Epidermal melanocyte (primary cell): Measurements from ENCODE around the gene SF3B4.
"Not testable (repeated sequence)": the region's sequence is repeated elsewhere in the genome, so short reads cannot be mapped to it uniquely, and the experiment has no call there.

Experiments used
- DNase-seq: peaks from one replicate; pipeline ENCODE4 v3.0.0; 2011; ENCODE audit warnings: low spot score; ENCODE audit not compliant: insufficient read length

The SF3B4 gene, protein sequence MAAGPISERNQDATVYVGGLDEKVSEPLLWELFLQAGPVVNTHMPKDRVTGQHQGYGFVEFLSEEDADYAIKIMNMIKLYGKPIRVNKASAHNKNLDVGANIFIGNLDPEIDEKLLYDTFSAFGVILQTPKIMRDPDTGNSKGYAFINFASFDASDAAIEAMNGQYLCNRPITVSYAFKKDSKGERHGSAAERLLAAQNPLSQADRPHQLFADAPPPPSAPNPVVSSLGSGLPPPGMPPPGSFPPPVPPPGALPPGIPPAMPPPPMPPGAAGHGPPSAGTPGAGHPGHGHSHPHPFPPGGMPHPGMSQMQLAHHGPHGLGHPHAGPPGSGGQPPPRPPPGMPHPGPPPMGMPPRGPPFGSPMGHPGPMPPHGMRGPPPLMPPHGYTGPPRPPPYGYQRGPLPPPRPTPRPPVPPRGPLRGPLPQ

GRCh38 chr1:149927563-149928400, at the start of gene SF3B4:
Gene SF3B4, minus strand, starts transcription at chr1:149927803. Its CDS starts 44 bp downstream, at chr1:149927759.
- peak; percentile 79 for DNase-seq

DNA sequence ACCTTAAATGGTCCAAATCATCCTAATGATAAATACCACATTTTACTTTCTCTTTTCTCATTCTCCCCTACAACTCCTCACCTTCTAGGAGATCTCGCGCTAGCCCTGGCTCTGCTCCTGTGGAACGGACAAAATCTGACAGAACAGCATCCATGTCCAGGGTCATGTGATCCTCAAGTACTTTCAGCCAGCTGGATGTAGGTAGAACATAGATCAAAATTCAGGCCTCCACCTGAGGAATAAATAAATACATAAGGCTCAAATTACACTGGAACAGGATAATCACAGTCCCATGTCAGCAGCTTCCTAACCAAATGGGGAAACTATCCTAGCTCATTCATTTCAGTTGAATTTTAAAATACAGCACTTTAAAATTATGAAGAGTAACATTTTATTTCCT, 49.7 kb upstream of the SF3B4 start:
- no peak for DNase-seq

GRCh38 chr1:149972547-149972946, 44.9 kb upstream of the SF3B4 start:
- DNase-seq, result no peak

- no peak for DNase-seq
Observed at GRCh38 chr1:149967646-149968045, 40.0 kb upstream of the SF3B4 start.

DNA sequence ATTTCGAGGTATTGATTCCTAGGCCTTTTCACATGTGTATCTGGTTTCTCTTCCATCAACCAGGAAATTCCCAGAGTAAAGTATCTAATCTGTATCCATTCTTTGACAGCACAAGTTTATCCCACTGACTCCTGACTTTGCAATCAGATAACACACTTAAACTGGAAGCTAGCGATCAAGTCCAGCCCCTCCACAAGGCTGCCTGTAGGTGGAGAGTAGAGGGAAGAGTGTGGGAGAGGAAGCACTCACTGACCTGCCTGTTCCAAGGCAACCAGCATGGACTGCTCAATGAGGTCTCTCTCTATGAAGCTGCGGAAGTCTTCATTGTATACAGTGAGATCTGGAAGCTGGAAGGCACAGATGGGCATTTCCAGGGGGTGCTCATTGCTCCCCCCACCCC, 39.4 kb upstream of the SF3B4 start:
- no peak for DNase-seq

DNA sequence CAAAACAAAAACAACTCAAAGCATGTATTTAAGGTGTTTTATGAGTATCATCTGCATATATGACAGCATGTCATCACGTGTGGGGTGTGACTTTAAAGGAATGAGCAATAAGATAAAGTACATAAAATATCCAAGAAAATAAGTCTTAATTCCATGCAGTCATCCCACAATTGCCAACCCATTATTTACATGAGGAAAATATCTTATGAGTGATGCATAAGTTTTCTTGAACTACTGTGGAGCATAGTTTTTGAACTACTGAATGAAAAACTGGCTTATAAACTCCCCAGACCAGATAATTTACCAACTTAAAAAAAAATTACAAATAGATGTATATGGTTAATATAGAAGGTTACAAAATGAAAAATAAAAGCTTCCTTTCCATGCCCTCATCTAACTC, 38.8 kb upstream of the SF3B4 start:
- no peak for DNase-seq

- DNase-seq, result no peak
Observed at GRCh38 chr1:149965440-149965839, 37.8 kb upstream of the SF3B4 start.

DNA sequence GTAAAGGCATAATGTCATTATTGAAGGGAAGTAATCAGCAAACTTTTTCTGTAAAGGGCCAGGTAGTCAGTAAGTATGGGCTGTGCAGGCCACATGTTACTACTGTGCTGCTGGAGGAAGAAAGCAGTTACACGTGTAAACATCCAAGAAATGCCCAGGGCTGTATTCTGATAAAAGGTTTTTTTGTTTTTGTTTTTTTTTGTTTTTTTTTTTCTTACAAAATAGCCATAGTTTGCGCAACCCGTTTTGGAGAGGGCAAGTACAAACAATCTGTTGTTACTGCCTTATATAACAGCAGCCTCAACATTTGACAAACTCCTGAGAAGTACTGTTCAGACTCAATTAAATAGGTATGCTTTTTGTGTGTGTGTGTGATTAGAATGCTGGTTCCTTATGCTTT, 35.8 kb upstream of the SF3B4 start:
- DNase-seq, result no peak

GRCh38 chr1:149962736-149963135, 35.1 kb upstream of the SF3B4 start:
- no peak for DNase-seq

DNA sequence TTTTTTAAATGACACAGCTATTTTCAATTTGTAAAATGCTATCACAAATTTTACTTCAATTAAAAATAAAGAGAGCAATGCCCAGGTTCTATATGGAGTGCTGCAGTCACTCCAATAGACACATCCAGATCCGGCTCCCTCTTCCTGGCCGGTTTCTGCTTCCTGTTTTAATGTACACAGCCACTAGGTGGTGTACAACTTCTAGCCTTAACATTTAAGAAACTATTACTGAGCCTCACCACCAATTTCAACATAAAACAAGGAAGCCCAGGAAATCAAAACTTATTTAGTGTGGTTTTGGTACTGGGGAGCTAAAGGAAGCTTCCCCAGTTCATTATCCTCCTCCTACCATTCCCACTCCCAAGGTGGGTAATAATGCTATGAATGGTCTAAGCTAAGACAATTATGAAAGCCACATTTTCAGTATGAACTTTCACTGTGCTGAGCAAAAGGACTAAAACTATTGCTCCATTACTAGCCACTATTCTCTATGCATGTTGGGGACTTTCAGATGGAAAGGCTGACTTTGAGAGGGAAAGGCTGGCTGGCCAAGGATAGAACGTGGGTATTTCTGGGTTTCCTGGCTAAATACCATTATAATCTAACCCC, 34.5 kb upstream of the SF3B4 start:
- DNase-seq, result peak; percentile 34

DNA sequence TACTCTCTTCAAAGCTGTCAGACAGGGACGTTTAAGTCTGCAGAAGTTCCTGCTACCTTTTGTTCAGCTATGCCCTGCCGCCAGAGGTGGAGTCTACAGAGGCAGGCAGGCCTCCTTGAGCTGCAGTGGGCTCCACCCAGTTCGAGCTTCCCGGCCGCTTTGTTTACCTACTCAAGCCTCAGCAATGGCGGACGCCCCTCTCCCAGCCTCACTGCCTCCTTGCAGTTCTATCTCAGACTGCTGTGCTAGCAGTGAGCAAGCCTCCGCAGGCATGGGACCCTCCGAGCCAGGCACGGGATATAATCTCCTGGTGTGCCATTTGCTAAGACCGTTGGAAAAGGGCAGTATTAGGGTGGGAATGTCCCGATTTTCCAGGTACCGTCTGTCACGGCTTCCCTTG, 29.9 kb upstream of the SF3B4 start:
- DNase-seq, result not testable (repeated sequence)

GRCh38 chr1:149949911-149950310, 22.3 kb upstream of the SF3B4 start:
- no peak for DNase-seq

GRCh38 chr1:149945206-149945605, 17.6 kb upstream of the SF3B4 start:
- DNase-seq, result peak; percentile 23

DNA sequence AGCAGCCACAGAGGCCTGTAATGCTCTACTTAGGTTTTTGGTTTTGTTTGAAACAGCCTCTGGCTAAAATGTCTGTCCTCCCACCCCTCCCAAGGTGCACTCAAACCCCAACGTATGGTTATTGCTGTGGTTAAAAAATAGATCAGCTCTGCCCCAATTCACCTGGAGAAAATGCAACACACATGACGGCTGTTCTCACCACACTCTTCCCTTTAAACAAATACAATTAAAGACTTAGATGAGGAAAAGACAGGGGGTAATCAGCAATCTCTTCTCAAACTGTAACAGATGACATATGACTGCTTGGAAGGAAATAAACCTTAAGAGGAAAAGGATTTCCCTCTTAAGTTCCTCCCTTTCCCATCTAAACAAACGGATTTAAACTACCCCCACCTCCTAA, 15.3 kb upstream of the SF3B4 start:
- no peak for DNase-seq

- no peak for DNase-seq
Observed at GRCh38 chr1:149942207-149942606, 14.6 kb upstream of the SF3B4 start.

- DNase-seq, result no peak
Observed at GRCh38 chr1:149940427-149940826, 12.8 kb upstream of the SF3B4 start.

- DNase-seq, result not testable (repeated sequence)
Observed at GRCh38 chr1:149938668-149939003, 11.0 kb upstream of the SF3B4 start.

GRCh38 chr1:149937759-149938158, 10.2 kb upstream of the SF3B4 start:
- DNase-seq, result no peak

- no peak for DNase-seq
Observed at GRCh38 chr1:149936992-149937705, 9.5 kb upstream of the SF3B4 start.

DNA sequence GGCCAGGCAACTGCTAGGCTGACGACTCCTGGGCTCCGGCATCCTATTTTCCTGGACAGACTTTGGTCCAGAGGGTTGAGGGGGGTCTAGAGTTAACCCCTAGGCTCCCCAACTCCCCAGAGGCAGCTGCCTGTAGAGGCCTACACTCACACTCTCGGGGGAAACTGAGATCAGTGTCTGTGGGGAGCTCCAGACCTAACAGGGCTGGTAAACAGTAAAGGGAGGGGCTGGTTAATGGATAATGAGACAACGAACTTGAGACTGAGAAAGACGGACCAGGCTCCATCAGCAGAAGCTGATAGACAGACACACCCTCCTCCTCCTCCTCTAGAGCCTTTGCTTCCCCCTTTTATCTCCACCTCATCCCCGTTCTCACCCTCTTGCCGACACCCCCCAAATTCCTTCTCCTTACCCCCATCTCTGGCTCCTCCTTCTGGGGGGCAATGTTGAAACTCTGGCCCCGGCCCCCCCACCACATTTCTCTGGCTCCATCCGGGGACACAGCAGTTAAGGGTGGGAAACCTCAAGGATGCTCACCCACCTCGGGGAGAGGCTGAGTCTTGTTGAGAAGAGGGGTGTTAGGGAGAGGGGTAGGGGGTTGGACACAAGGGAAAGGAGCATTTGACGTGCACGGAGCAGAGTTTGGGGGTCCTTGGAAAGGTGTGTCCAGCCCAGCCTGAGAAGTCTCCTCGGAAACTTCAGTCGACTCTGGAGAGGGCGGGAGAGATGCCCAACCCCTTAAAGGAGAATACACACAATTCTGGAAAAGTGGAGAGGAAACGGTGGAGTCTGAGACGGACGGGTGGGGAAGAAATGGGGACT, 8.8 kb upstream of the SF3B4 start, which contains the start of gene MTMR11:
Gene MTMR11, minus strand, starts transcription at position 710 of the 822 bp plus-strand sequence. Its CDS starts 232 bp downstream, at position 478.
- DNase-seq, result peak; percentile 48
